ENCODE results near the gene TNS3. TPM values are rescaled to one million over a fixed set of nuclear protein-coding genes. Genes with fewer than 3 reads are reported as not detected.
A peak's percentile ranks its signal among the peaks of the same experiment; 100 is the strongest.

TNS3 gene
- total RNA-seq, 4 donors from 2014 or later = 27.2 to 110 (median 47.5) TPM

- Histone ChIP-seq H3K36me3 (no peaks in the 10 kb centered on the region), H3K4me1 (no peaks in the 10 kb centered on the region), H3K4me3 (peak overlapping the region in 1 of 2 donors; percentile 7), H3K9me3 (no peaks in the 10 kb centered on the region), H3K27me3 (no peaks in the 10 kb centered on the region), H3K27ac (peak overlapping the region; percentile 49 to 62)
- TF ChIP-seq CTCF (IDR thresholded peaks at IDR 0.05) = no peak
- no peak for TF ChIP-seq POLR2A (IDR thresholded peaks at IDR 0.05)
- DNase-seq = peak; percentile 37 to 55
- intact Hi-C loops (cut with DNase I; ENCODE audit: low total_unique reads) = no loop called here
Measured at GRCh38 chr7:47379629-47380324, 202.1 kb downstream of the TNS3 start.

- no peaks in the 10 kb centered on the region for H3K4me1 ChIP-seq
- intact Hi-C loops (cut with DNase I; ENCODE audit: low total_unique reads) = no loop called here
- TF ChIP-seq CTCF (IDR thresholded peaks at IDR 0.05) = no peak
- no peak for TF ChIP-seq POLR2A (IDR thresholded peaks at IDR 0.05)
Measured at GRCh38 chr7:47378728-47379395, 203.0 kb downstream of the TNS3 start.

GRCh38 chr7:47377741-47378140 lies 204.2 kb downstream of the TNS3 start:
- Histone ChIP-seq H3K4me3 (no peak overlapping the region), H3K27me3 (no peaks in the 10 kb centered on the region), H3K4me1 (no peaks in the 10 kb centered on the region), H3K27ac (no peak overlapping the region), H3K9me3 (no peaks in the 10 kb centered on the region), H3K36me3 (no peaks in the 10 kb centered on the region)
- intact Hi-C loops (cut with DNase I; ENCODE audit: low total_unique reads) = no loop called here
- no peak for TF ChIP-seq POLR2A (IDR thresholded peaks at IDR 0.05)
- TF ChIP-seq CTCF (IDR thresholded peaks at IDR 0.05) = no peak
- no peak for DNase-seq

More at GRCh38 chr7:47378728-47379395, 203.0 kb downstream of the TNS3 start:
- DNase-seq = no peak
- Histone ChIP-seq H3K9me3 (no peaks in the 10 kb centered on the region), H3K36me3 (no peaks in the 10 kb centered on the region), H3K27ac (no peak overlapping the region), H3K4me3 (no peak overlapping the region), H3K27me3 (no peaks in the 10 kb centered on the region)

- Histone ChIP-seq H3K4me1 (no peaks in the 10 kb centered on the region), H3K27ac (no peak overlapping the region), H3K27me3 (no peaks in the 10 kb centered on the region), H3K4me3 (no peak overlapping the region), H3K9me3 (no peaks in the 10 kb centered on the region), H3K36me3 (no peaks in the 10 kb centered on the region)
- intact Hi-C loops (cut with DNase I; ENCODE audit: low total_unique reads) = no loop called here
- DNase-seq = no peak
- TF ChIP-seq CTCF (IDR thresholded peaks at IDR 0.05) (no peak), POLR2A (IDR thresholded peaks at IDR 0.05) (no peak)
Measured at GRCh38 chr7:47376991-47377616, 204.8 kb downstream of the TNS3 start.

All from uterus (tissue), 4 donors.